HG03354 (cell line): Measurements from ENCODE around the gene MCTP1.
A peak's percentile ranks its signal among the peaks of the same experiment; 100 is the strongest.
"Not testable (repeated sequence)": the region's sequence is repeated elsewhere in the genome, so short reads cannot be mapped to it uniquely, and the experiment has no call there.

Experiments used
- ATAC-seq: cut with Tn5 transposase; IDR thresholded peaks from one replicate; pipeline ENCODE4 v1.9.1; 2021; ENCODE audit warnings: mild to moderate bottlenecking; ENCODE audit not compliant: unreplicated experiment, poor library complexity, severe bottlenecking

Gene MCTP1

GRCh38 chr5:94994537-94994936 is 290.4 kb downstream of the MCTP1 start:
- ATAC-seq, result not testable (repeated sequence)

GRCh38 chr5:94993491-94993890 is 291.4 kb downstream of the MCTP1 start:
- ATAC-seq, result no peak

- ATAC-seq, result peak; percentile 81
These were observed 292.6 kb downstream of the MCTP1 start for GRCh38 chr5:94992325-94992724.

GRCh38 chr5:94983861-94984535 is 300.9 kb downstream of the MCTP1 start:
- ATAC-seq, result no peak

GRCh38 chr5:94977437-94977836 is 307.5 kb downstream of the MCTP1 start:
- no peak for ATAC-seq

GRCh38 chr5:94976853-94977252 is 308.0 kb downstream of the MCTP1 start:
- ATAC-seq, result no peak

GRCh38 chr5:94972268-94972667 is 312.6 kb downstream of the MCTP1 start:
- no peak for ATAC-seq

- peak; percentile 65 for ATAC-seq
These were observed 315.7 kb downstream of the MCTP1 start for GRCh38 chr5:94969174-94969573.

GRCh38 chr5:94968507-94969095 is 316.3 kb downstream of the MCTP1 start:
- ATAC-seq, result peak; percentile 75

GRCh38 chr5:94967525-94967924 is 317.4 kb downstream of the MCTP1 start:
- no peak for ATAC-seq

GRCh38 chr5:94959279-94959678 is 325.6 kb downstream of the MCTP1 start:
- not testable (repeated sequence) for ATAC-seq

GRCh38 chr5:94945656-94946055 is 339.2 kb downstream of the MCTP1 start:
- ATAC-seq, result no peak

- ATAC-seq, result no peak
These were observed 340.7 kb downstream of the MCTP1 start for GRCh38 chr5:94944160-94944559.

- ATAC-seq, result no peak
These were observed 343.7 kb downstream of the MCTP1 start for GRCh38 chr5:94941122-94941755.

- no peak for ATAC-seq
These were observed 352.6 kb downstream of the MCTP1 start for GRCh38 chr5:94932259-94932658.

- ATAC-seq, result no peak
These were observed 356.0 kb downstream of the MCTP1 start for GRCh38 chr5:94928891-94929290.

- ATAC-seq, result no peak
These were observed 364.3 kb downstream of the MCTP1 start for GRCh38 chr5:94920570-94920969.

- no peak for ATAC-seq
These were observed 368.3 kb downstream of the MCTP1 start for GRCh38 chr5:94916619-94917018.

- no peak for ATAC-seq
These were observed 373.6 kb downstream of the MCTP1 start for GRCh38 chr5:94911276-94911675.

GRCh38 chr5:94910721-94911120 is 374.2 kb downstream of the MCTP1 start:
- no peak for ATAC-seq

- peak; percentile 66 for ATAC-seq
These were observed 375.9 kb downstream of the MCTP1 start for GRCh38 chr5:94908889-94909480.
